HUES6 (cell line): ENCODE results near the gene DGCR8.
"Not testable (repeated sequence)": the region's sequence is repeated elsewhere in the genome, so short reads cannot be mapped to it uniquely, and the experiment has no call there.

Source experiments
- H3K27ac ChIP-seq: 2 replicates; pipeline ENCODE4 v1.7.0; 2013; ENCODE audit warnings: low read depth, mild to moderate bottlenecking, low read length, inconsistent platforms
- H3K27me3 ChIP-seq: 2 replicates; pipeline ENCODE4 v1.6.1; 2013; ENCODE audit warnings: low read length; ENCODE audit not compliant: control insufficient read depth, insufficient read depth
- H3K36me3 ChIP-seq: 2 replicates; pipeline ENCODE4 v1.6.1; 2013; ENCODE audit warnings: low read length; ENCODE audit not compliant: control insufficient read depth, insufficient read depth
- H3K4me1 ChIP-seq: 2 replicates; pipeline ENCODE4 v1.6.1; 2013; ENCODE audit warnings: low read length; ENCODE audit not compliant: control insufficient read depth, insufficient read depth
- H3K4me3 ChIP-seq: 2 replicates; pipeline ENCODE4 v1.5.1; 2013; ENCODE audit warnings: low read depth, low read length
- H3K9ac ChIP-seq: one replicate; pipeline ENCODE4 v1.6.1; 2013; ENCODE audit warnings: mild to moderate bottlenecking, low read length
- H3K9me3 ChIP-seq: 2 replicates; pipeline ENCODE4 v1.6.1; 2013; ENCODE audit warnings: low read depth, low read length; ENCODE audit not compliant: control insufficient read depth, insufficient read depth

DGCR8 gene

DNA sequence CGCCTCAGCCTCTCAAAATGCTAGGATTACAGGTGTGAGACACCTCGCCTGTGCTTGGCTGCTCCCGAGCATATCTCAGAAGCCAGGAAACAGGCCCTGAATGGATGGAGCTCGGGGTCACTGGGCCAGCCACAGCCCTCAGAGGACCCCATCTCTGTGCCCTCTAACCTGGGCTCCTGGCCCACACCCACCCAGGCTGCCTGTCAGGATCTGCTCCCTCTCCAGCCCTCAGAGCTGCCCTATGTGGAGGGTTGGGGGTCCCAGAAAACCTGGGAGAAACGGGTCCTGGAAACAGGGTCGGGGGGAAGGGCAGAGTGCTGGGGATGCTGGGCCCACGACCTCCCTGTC lies 76.0 kb downstream of the DGCR8 start:
- H3K36me3 ChIP-seq: no peaks in the 10 kb centered on the region
- H3K27ac ChIP-seq: no peak overlapping the region
- peaks cover 7% of the 10 kb centered on the region; the same call in 1 of the 2 replicates for H3K4me1 ChIP-seq
- no peaks in the 10 kb centered on the region for H3K27me3 ChIP-seq
- no peak overlapping the region for H3K9ac ChIP-seq
- H3K9me3 ChIP-seq: no peaks in the 10 kb centered on the region
- no peak overlapping the region for H3K4me3 ChIP-seq

DNA sequence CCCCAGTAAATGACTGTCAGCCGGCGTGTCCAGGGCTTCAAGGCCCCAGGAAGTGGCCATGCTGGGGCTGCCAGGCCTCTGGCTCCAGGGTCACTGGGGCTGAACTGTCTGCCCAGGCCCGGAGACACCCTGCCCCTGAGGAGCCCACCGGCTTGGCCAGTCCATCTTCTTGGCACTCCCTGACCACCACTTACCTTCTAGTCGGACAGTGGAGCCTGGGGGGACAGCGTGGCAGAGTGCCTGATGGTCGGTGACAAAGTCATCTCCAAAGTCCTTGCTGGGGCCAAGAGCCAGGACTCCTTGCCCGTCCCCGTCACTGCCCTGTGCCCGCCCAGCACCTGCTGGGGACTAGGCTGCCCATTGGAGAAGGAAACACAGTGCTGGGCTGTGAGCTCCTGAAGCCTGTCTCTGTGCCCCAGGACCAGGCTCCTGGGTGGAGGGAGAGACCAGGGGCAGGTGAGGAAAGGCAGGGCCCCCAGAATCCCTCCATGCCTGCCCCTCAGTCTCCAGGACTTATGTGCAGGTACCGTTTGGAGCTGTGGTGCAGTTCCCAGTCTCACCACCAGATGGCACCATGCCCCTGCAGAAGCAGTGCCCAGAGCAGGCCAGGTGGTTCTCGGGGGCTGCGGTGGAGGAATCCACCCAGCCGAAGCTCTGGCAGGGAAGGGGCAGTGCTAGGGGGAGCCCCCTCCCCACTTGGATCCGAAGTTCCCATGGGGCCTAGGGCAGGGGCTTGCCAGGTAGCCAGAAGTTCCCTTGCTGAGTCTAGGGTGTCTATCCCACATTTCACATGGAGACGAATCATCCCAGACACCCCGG lies 76.8 kb downstream of the DGCR8 start:
- Histone ChIP-seq H3K27me3 (no peaks in the 10 kb centered on the region), H3K4me3 (no peak overlapping the region), H3K27ac (no peak overlapping the region), H3K9me3 (no peaks in the 10 kb centered on the region), H3K36me3 (no peaks in the 10 kb centered on the region), H3K4me1 (peaks cover 7% of the 10 kb centered on the region; the same call in 1 of the 2 replicates), H3K9ac (no peak overlapping the region)

GRCh38 chr22:20157430-20158183 lies 77.6 kb downstream of the DGCR8 start:
- Histone ChIP-seq H3K9me3 (no peaks in the 10 kb centered on the region), H3K36me3 (no peaks in the 10 kb centered on the region), H3K4me3 (no peak overlapping the region), H3K27ac (no peak overlapping the region), H3K9ac (no peak overlapping the region), H3K4me1 (peaks cover 7% of the 10 kb centered on the region; the same call in 1 of the 2 replicates), H3K27me3 (no peaks in the 10 kb centered on the region)

- H3K27ac ChIP-seq: no peak overlapping the region
- H3K9me3 ChIP-seq: no peaks in the 10 kb centered on the region
- H3K27me3 ChIP-seq: no peaks in the 10 kb centered on the region
- no peak overlapping the region for H3K9ac ChIP-seq
- no peak overlapping the region for H3K4me3 ChIP-seq
- H3K36me3 ChIP-seq: no peaks in the 10 kb centered on the region
- peaks cover 7% of the 10 kb centered on the region; the same call in 1 of the 2 replicates for H3K4me1 ChIP-seq
Measured at GRCh38 chr22:20158391-20159036, 78.5 kb downstream of the DGCR8 start.

DNA sequence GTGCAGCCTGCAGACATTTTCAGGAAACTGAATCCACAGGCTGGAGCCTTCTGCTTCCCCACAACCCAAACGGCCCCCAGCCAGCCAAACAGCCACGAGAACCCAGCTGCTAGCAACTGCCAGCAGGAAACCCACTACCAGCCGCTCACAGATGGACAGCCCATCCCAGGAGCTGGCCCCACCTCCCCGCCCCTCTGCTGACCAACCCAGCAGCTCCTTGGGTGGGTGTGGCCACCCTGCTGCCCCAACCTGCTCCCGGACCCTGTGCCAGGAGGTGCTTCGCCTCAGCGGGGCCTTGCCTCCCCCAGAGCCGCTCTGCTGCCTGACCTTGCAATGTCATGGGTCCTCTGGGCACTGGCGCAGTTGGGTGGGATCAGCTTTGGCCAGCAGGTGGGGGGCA lies 79.0 kb downstream of the DGCR8 start:
- H3K4me1 ChIP-seq: peaks cover 7% of the 10 kb centered on the region; the same call in 1 of the 2 replicates
- H3K9ac ChIP-seq: no peak overlapping the region
- H3K36me3 ChIP-seq: no peaks in the 10 kb centered on the region
- no peak overlapping the region for H3K27ac ChIP-seq
- H3K27me3 ChIP-seq: no peaks in the 10 kb centered on the region
- H3K4me3 ChIP-seq: no peak overlapping the region
- no peaks in the 10 kb centered on the region; the same call in 1 of the 2 replicates for H3K9me3 ChIP-seq

GRCh38 chr22:20159531-20159930 lies 79.5 kb downstream of the DGCR8 start:
- not testable (repeated sequence) for H3K9me3 ChIP-seq, H3K4me1 ChIP-seq, H3K9ac ChIP-seq, H3K27me3 ChIP-seq, H3K36me3 ChIP-seq, H3K4me3 ChIP-seq, H3K27ac ChIP-seq

DNA sequence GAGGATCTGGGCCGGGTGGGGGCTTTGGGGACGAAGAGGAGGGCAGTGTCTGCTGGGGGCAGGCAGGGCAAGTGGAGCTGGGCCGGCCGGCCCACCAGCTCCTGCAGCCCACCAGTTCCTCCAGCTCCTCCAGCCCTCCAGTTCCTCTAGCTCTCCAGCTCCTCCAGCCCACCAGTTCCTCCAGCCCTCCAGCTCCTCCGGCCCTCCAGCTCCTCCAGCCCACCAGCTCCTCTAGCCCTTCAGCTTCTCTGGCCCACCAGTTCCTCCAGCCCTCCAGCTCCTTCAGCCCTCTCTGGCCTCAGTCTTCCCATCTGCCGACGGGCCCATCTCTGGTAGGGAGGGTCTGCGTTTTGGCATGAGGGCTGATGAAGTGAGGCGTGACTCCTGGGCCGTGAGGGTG lies 80.0 kb downstream of the DGCR8 start:
- no peak overlapping the region for H3K4me3 ChIP-seq
- no peak overlapping the region for H3K27ac ChIP-seq
- H3K36me3 ChIP-seq: no peaks in the 10 kb centered on the region
- peaks cover 7% of the 10 kb centered on the region; the same call in 1 of the 2 replicates for H3K4me1 ChIP-seq
- H3K9me3 ChIP-seq: no peaks in the 10 kb centered on the region; the same call in 1 of the 2 replicates
- no peaks in the 10 kb centered on the region for H3K27me3 ChIP-seq
- no peak overlapping the region for H3K9ac ChIP-seq
